CD4-positive, alpha-beta T cell treated with Interleukin-15 for 1 hour (primary cell): ENCODE measurements around the gene RHOBTB1.

Source experiments
- DNase-seq: peaks from one replicate; pipeline ENCODE4 v3.0.0-alpha.2; 2020

The RHOBTB1 gene

GRCh38 chr10:60964257-60965235, 20.6 kb upstream of the RHOBTB1 start:
- peak; percentile 56 for DNase-seq

GRCh38 chr10:60963441-60964256, 19.7 kb upstream of the RHOBTB1 start:
- no peak for DNase-seq

GRCh38 chr10:60962946-60963345, 19.0 kb upstream of the RHOBTB1 start:
- no peak for DNase-seq

- peak; percentile 19 for DNase-seq
Measured at GRCh38 chr10:60960913-60961312, 16.9 kb upstream of the RHOBTB1 start.

GRCh38 chr10:60960031-60960430, 16.0 kb upstream of the RHOBTB1 start:
- no peak for DNase-seq

- DNase-seq: no peak
Measured at GRCh38 chr10:60958892-60959601, 15.1 kb upstream of the RHOBTB1 start.

GRCh38 chr10:60957667-60958221, 13.8 kb upstream of the RHOBTB1 start:
- DNase-seq: no peak

- DNase-seq: no peak
Measured at GRCh38 chr10:60955957-60956425, 12.0 kb upstream of the RHOBTB1 start.

GRCh38 chr10:60955316-60955715, 11.3 kb upstream of the RHOBTB1 start:
- DNase-seq: no peak

GRCh38 chr10:60954035-60954434, 10.1 kb upstream of the RHOBTB1 start:
- DNase-seq: no peak

GRCh38 chr10:60953420-60953819, 9.4 kb upstream of the RHOBTB1 start:
- no peak for DNase-seq

- DNase-seq: no peak
Measured at GRCh38 chr10:60952846-60953220, 8.8 kb upstream of the RHOBTB1 start.

- DNase-seq: no peak
Measured at GRCh38 chr10:60952067-60952845, 8.3 kb upstream of the RHOBTB1 start.

GRCh38 chr10:60951272-60951724, 7.3 kb upstream of the RHOBTB1 start:
- DNase-seq: no peak

- no peak for DNase-seq
Measured at GRCh38 chr10:60950300-60950699, 6.3 kb upstream of the RHOBTB1 start.

GRCh38 chr10:60948851-60949250, 4.9 kb upstream of the RHOBTB1 start:
- DNase-seq: no peak

GRCh38 chr10:60944910-60945297, 919 bp upstream of the RHOBTB1 start:
- no peak for DNase-seq

- peak; percentile 51 for DNase-seq
Measured at GRCh38 chr10:60943316-60944057, 498 bp downstream of the RHOBTB1 start.

- peak; percentile 62 for DNase-seq
Measured at GRCh38 chr10:60942788-60943315, 1.1 kb downstream of the RHOBTB1 start.

GRCh38 chr10:60942134-60942787, 1.7 kb downstream of the RHOBTB1 start:
- no peak for DNase-seq
